NCI-H2196 treated with DMSO at 0.1 percent for 48 hours (cell line): ENCODE data around the gene ZNF653.
"Not testable (repeated sequence)": the region's sequence is repeated elsewhere in the genome, so short reads cannot be mapped to it uniquely, and the experiment has no call there.

Experiments
- DNase-seq: peaks from one replicate; lab custom pipeline; 2025; ENCODE audit not compliant: unreplicated experiment; lab: John Stamatoyannopoulos, UW

ZNF653 gene

DNA sequence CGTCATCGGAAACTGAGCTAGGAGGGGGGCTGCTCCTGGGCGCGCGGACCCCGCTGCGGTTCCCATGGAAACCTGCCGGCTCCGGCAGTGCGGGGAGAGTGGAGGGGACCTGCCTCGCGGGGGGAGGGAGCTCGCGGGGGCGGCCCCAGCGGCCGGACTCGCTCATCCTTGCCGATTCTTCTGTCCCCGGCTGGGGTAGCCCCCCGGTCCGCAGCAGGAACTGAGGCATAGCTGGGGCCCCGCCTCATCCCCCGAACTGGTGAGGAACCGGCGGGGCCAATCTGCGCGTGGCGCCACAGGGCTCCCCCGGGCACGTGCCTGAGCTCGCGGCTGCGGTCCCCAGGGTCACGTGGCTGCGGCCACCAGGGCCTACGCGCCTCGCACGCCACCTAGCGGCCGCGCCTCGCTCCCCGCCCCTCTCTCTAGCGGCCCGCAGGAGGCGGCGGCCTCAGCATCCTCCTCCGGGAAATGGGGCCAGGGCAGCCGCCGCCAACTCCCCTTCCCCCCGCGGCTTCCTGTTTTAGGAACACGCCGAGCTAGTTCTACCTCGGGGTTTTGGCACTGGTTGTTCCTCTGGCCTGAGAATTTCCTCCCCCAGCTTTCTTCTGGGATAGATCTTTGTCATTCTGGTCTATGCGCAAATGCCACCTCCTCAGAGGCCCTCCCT is 23.1 kb downstream of the ZNF653 start:
- DNase-seq: peak; percentile 88

DNA sequence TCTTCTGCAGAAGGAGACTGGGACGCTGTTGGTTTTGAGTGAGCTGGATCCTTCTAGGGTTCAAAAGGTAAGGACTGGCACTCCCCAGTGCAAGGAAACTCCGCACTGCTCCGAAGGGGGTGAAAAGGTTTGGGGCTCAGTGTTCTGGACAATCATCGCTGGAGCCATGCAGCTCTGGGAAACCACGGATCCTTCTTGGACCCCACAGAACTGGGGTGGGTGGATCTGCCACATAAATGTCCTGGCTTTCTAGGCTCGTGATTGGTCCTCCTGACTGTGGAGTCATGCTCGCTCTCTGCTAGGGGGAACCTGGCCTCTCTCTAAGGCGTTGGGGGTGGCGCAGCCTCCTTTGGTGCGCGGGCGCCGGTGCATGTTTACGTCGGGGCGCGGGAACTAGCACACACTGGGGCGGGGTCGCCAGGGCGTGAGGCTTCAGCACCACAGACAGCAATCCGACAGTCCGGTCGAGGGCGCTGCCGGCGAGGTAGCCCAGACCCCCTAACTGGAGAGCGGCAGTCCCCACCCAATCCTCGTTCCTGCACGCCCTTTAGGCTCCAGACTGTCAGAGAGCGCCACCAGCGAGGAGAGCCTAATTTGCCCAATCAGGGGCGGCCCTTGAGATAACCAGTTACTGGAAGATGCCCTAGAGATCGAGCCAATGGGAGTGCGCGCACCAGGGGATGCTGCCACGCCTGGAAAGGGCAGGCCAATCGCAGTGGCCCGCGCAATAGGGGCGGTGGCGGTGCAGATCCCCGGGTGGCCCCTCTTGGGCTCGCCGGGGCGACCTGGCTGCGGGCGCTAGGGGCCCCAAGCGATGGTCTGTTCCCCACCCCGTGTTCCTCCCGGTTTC is 23.9 kb downstream of the ZNF653 start:
- peak; percentile 96 for DNase-seq

DNA sequence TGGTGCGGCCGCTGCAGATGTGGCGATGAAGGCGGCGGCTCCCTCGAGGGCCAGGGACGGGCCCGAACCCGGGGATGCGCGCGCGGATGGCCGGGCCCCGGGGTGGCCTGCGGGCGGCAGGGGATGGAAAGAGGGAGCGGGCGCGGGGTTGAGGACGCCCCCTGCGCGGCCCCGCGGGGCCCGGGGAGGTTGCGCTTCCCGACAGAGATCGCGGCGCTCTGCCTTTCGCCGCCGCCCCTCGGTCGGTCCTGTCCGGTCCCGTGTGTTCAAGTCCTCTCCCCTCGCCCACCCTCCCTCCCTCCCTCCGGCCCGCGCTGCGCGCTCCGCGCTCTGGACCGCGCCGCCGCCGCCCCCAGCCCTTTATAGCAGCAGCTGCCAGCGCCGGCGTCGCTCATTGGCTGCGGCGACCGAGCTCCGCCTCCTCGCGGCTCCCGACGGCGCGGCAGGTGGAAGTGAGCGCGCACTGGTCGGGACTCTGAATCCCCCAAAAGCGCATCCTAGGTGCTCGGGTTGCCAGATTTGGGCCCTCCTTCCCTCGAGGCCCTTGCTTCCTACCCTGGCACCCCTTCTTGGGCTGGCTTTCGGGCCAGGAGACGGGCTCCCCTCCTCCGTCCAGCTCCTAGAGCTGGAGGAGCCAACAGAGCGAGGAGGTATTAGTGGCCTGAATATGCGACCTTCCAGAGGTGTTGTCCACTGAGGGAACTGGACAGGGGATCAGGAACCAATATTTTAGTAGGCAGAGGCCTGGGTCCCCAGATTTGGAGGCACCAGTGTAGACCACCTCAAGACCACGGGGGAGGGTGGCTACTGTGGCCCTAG is 24.7 kb downstream of the ZNF653 start, which contains the start of gene ELAVL3:
Gene ELAVL3, minus strand, starts transcription at position 332 of the 819 bp plus-strand sequence. CDS start 438 bp downstream, outside the sequence.
- DNase-seq: peak; percentile 30

DNA sequence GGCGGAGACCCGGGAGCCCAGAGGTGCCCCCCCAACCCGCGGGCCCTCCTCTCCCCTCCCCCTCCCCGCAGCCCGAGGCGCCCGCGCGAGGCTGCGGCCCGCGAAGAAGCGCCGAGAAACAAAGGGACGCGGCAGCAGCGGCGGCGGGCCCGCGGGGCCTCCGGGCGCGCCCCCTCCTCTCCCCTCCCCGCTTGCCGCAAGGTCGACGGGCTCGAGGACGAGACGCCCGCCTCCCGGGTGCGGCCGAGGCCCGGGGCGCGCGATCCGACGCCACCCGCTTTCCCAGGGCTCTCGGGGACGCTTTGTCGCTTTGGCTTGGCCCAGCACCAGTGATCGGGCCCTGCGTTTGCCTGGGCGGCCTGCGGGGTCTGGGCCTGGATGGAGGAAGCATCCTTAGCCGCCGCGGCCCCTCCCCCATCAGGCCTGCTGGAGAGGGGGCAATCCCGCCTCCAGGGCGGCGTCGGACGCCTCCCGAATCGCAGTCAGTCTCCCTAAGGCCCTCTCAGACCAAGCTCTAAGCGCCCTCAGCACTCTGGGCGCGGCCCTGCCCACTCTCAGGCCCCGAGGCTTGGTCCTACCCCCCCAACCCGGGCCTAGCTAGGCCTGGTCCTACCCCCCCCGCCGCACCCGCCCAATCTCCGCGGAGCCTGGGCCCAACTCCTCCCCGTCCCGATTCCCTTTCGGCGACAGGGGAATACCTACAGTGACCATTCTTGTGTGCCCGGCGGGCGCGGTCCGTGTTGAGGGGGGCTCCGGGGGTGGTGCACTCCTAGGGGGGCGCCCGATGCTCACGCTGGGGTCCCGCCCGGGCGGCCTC is 25.5 kb downstream of the ZNF653 start:
- no peak for DNase-seq

DNA sequence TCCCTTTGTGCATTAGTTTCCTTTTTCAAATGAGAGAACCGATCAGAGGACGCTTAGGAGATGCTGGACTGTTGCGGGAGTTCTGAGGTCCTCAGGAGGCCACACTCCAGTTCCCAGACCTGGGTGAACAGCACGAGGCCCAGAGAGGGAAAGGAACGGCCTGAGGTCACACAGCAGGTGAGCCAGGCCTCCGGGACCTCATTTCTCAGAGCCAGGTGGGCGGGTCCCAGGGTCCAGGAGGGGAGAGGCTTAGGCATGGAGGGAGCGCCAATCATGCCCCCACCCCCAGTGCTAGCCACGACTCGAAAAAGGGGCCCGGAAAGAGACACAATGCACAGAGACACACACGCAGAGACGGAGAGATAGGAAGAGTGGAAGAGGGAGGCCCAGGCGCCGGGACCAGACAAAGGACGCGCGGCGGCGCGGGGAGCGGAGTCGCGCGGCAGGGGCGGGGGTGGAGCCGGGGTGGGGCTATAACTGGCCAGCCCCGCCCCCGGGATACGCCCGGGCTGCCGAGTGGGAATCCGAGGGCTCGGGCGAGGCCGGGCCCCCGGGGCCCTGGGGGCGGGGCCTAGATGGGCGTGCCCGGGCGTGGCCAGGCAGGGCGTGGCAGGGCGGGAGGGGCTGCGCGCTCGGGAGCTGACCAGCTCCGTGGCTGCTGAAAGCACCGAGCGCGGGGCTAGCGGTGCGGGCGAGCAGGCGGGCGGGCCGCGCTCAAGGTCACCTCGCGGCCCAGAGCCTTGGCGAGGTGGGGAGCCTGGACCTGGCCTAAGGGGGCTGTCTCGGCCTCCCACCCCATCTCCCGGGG is 26.3 kb downstream of the ZNF653 start:
- no peak for DNase-seq

DNA sequence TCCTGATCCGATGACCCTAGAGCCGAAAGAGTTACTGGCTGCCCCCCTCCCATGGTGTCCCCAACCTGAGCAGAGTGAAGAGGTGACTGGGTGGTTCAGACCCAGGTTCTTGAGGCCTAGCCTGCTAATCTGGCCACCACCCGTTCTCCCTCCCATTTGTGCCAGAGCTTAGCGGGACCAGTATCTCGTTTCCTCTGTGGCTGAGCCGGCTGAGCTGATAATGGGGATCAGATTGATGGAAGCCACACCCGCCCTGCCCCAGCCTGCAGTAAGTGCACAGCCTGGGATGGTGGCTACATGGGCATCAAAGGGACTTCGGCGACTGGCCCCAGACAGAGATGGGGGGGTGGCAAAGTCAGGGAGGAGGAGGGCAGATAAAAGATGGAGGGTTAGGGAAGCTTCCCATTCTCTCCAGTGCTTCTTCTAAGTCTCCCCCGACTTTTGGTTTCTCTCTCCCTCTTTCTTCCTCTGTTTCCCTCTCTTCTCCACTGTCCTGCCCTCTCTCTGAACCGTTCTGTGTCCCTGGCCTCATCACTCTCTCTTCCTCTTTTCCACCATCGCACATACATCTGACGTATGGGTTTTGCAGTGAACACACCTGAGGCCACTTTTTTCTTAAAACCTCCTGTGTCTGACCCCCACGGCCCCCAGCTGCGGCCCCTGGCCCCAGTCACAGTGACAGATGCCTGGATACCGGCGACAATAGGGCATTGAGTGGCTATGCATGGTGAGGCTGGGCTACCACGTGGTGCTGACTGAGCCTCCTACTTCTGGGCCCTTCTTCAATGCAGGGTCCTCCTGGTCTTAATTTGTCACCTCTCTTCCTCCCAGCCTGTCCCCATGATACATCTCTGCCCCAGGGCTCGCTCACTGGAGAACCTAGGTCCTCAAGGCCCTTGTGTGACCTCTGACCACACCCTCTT is 27.2 kb downstream of the ZNF653 start:
- no peak for DNase-seq

DNA sequence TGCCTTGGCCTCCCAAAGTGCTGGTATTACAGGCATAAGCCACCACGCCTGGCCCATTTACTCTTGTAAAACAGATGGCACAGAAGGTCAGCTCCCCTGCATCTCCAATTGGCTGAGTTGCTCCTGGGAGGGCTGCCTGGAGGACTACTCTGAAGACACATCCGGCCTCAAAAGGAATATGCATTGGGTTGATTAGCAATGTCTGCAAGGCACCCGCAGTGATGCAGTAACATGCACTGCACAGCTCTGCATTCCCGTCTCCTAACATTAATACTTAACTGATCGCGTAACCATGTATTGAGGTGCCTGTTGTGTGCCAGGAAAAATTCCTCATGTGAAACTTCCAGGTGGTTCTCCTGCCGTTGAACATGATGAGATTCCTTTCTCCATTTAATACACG is 29.8 kb downstream of the ZNF653 start:
- DNase-seq: no peak

DNA sequence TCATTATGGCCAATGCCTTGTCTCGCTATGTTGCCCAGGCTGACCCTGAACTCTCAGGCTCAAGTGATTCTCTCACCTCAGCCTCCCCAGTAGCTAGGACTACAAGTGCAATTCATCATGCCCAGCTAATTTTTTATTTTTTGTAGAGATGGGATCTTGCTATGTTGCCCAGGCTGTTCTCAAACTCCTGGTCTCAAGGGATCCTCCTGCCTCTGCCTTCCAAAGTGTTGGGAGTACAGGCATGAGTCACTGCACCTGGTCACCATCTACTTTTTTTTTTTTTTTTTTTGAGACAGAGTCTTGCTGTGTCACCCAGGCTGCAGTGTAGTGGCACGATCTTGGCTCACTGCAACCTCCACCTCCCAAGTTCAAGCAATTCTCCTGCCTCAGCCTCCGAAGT is 30.3 kb downstream of the ZNF653 start:
- DNase-seq: not testable (repeated sequence)

DNA sequence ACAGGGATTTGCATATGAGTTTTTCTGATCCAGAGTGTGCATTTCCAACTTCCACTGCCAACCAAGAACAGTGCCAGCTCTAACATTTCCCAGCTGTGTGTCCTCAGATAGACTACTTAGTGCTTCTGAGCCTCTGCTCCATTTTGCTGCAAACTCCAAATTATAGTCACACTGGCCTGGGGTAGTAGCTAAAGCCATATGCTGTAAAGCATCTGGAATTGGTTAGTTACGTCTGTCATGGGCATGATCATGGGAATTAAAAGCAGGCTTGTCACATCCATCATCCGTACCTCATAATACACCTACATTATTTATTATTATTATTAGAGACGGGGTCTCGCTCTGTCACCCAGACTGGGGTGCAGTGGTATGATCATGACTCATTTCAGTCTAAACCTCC is 31.9 kb downstream of the ZNF653 start:
- no peak for DNase-seq

DNA sequence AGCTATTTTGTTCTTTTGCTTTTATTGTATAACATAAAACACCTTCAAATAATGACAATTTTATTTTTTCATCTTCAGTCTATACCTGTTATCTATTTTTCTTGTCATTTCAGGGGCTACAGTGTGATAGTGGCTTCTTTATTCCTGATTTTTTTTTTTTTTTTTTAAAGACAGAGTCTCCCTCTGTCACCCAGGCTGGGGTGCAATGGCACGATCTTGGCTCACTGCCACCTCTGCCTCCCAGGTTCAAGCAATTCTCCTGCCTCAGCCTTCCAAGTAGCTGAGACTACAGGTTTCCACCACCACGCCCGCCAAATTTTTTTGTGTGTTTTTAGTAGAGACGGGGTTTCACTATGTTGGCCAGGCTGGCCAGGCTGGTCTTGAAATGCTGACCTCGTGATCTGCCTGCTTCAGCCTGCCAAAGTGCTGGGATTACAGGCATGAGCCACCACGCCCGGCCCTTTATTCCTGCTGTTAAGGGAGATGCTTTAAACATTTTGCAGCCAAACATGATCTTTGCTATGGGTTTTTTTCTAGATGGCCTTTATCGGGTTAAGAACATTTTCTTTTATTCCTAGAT is 37.3 kb downstream of the ZNF653 start:
- DNase-seq: not testable (repeated sequence)

DNA sequence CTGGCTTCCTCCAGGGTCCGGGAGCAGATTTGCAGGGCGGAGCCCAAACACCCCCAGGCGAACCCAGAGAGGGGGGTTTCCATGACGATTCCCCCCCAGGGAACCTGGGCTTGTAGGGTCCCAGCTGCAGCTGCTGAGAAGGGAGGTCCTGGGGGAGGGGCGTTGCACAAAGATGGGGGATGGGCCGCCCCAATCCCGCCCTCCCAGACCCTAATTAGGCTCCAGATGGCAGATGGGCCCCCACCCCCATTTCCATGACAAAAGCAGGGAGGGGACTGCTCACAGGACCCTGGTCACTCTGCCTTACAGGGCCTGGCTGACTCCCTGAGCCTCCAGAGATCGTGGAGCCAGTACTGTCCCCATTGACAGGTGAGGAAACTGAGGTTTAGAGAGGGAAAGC is 40.0 kb downstream of the ZNF653 start:
- no peak for DNase-seq

DNA sequence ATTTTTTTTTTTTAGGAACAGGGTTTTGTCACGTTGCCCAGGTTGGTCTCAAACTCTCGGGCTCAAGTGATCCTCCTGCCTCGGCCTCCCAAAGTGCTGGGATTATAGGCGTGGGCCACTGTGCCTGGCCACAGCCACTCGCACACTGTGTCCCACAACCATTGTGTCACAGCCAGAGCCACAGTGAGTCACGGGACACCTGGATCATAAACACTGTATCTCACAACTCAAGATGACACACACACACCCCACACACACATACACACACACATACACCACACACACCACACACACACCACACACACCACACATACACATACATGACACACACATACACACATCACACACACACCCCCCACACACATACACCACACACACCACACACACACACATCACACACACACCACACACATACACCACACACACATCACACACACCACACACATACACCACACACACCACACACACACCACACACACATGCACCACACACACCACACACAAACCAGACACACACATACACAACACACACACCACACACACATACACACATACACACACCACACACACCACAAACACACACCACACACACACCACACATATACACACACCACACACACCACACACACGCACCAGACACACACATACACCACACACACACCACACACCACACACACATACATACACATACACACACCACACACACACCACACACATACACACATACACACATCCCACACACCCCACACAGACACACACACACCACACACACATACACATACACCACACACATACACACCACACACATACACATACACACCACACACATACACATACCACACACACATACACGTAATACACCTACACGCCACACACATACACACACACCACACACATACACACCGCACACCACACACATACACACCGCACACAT is 41.0 kb downstream of the ZNF653 start:
- DNase-seq: no peak

DNA sequence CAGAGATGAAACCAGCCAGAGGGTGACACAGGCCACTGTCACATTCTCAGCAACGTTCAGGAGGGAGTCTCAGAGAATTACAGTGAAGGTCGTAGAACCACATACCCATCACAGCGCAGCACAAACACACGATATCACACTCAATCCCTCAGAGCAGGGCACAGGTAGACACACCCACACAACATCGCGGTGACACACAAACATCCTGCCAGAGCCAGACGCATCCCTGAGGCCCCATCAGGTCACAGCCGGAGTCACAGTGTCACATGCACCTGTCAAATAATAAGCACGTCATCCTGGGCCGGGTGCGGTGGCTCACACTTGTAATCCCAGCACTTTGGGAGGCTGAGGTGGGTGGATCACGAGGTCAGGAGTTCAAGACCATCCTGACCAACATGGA is 42.2 kb downstream of the ZNF653 start:
- no peak for DNase-seq

DNA sequence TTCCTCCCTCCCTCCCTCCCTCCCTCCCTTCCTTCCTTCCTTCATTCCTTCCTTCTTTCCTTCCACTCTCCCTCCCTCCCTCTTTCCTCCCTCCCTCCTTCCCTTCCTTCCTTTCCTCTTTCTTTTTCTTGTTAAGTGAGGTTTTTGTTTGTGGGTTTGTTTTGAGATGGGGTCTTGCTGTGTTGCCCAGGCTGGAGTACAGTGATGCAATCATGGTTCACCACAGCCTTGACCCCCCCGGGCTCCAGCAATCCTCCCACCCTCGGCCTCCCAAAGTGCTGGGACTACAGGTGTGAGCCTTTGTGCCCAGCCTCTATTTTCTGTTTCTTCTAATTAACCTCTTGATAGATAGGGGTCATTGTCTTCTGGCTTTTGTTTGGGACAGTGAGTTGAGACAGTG is 44.2 kb downstream of the ZNF653 start:
- no peak for DNase-seq

DNA sequence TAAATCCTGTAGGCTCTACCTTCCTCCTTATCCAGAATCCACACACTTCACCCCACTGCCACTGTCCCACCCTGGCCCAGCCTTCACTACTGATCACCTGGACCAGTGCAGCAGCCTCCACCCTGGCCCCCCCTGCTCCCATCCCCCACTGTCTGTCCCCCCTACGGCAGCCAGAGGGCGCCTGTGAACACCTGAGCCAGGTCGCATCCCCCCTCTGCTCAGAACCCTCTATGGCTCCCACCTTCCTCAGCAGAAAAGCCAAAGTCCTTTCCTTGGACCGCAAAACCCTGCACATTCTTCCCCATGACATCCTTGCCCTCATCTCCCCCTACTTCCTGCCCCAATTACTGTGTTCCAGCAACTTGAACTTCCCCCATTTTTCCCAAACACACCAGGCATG is 45.4 kb downstream of the ZNF653 start:
- DNase-seq: no peak

DNA sequence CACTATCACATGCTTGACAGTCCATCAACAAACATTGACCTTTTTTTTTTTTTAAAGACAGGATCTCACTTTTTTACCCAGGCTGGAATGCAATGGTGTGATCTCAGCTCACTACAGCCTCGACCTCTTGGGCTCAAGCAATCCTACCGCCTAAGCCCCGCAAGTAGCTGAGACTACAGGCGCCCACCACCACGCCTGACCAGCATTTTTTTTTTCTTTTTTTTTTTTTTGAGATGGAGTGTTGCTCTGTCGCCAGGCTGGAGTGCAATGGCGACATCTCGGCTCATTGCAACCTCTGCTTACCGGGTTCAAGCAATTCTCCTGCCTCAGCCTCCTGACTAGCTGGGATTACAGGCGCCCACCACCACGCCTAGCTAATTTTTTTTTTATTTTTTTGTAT is 46.7 kb downstream of the ZNF653 start:
- DNase-seq: not testable (repeated sequence)

DNA sequence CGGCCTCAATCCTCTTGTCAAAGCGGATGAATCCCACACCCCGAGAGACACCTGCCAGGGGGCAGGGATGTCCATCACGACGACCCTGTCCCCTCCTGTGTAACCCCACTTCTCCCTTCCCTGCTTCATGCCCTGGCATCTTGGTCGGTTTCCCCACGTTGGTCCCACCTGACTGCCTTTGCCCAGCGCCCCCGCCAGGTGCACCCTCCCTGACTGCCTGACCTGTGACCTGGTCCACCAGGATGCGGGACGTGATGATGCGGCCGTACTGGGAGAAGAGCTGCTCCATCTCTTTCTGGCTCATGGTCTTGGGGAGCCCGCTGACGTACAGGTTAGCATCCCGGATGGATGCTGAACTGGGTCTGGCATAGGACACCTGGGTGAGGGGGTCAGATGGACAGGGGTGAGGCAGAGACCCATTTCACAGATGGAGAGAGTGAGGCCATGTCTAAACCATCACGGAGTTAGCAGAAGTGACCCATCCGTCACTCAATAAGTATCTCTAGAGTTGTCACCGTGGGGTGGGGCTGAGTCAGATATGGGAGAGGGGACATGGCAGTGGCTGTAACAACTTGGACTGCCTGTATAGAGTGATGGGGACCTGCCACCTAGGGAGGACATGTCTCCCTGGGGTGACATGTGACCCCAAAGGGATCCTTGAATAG is 47.3 kb downstream of the ZNF653 start:
- no peak for DNase-seq
